ENCODE results near the gene NBAS. TPM values are rescaled to one million over a fixed set of nuclear protein-coding genes. Genes with fewer than 3 reads are reported as not detected.

NBAS gene
- total and polyA plus RNA-seq, 9 of the 15 experiments (the other 6 are each of a cell fraction or from before 2014, with no cell fraction given) = 15.3 to 94.4 (median 69.9) TPM

DNA sequence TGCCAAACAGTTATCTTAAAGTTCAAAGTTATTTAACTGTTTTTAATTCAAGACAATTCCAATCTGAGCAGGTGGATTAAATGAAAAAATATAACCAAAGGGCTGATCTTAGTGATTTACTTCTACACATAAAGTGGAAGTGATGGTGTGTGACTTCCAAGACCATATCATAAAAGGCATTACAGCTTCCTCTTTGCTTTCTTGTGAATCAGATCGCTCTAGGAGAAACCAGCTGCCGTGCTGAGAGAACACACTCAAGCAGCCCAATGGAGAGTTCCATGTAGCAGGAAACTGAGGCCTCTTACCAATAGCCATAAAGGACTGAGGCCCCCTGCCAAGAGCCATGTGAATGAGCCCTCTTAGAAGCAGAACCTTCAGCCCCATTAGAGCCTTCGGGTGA, 197.4 kb downstream of the NBAS start (continued):
- TF ChIP-seq MXD1 (CRISPR knock-in tag; IDR thresholded peaks at IDR 0.05; ENCODE audit: borderline replicate concordance, poor library complexity, severe bottlenecking) = no peak
- TF ChIP-seq HNRNPLL (IDR thresholded peaks at IDR 0.05; ENCODE audit: low read depth, low read length, poor library complexity, severe bottlenecking) = no peak
- no peak for TF ChIP-seq CCAR2 (IDR thresholded peaks at IDR 0.05; ENCODE audit: low read depth, low read length)
- no peak for TF ChIP-seq RREB1 (CRISPR knock-in tag; IDR thresholded peaks at IDR 0.05)
- TF ChIP-seq, protein P1, sequence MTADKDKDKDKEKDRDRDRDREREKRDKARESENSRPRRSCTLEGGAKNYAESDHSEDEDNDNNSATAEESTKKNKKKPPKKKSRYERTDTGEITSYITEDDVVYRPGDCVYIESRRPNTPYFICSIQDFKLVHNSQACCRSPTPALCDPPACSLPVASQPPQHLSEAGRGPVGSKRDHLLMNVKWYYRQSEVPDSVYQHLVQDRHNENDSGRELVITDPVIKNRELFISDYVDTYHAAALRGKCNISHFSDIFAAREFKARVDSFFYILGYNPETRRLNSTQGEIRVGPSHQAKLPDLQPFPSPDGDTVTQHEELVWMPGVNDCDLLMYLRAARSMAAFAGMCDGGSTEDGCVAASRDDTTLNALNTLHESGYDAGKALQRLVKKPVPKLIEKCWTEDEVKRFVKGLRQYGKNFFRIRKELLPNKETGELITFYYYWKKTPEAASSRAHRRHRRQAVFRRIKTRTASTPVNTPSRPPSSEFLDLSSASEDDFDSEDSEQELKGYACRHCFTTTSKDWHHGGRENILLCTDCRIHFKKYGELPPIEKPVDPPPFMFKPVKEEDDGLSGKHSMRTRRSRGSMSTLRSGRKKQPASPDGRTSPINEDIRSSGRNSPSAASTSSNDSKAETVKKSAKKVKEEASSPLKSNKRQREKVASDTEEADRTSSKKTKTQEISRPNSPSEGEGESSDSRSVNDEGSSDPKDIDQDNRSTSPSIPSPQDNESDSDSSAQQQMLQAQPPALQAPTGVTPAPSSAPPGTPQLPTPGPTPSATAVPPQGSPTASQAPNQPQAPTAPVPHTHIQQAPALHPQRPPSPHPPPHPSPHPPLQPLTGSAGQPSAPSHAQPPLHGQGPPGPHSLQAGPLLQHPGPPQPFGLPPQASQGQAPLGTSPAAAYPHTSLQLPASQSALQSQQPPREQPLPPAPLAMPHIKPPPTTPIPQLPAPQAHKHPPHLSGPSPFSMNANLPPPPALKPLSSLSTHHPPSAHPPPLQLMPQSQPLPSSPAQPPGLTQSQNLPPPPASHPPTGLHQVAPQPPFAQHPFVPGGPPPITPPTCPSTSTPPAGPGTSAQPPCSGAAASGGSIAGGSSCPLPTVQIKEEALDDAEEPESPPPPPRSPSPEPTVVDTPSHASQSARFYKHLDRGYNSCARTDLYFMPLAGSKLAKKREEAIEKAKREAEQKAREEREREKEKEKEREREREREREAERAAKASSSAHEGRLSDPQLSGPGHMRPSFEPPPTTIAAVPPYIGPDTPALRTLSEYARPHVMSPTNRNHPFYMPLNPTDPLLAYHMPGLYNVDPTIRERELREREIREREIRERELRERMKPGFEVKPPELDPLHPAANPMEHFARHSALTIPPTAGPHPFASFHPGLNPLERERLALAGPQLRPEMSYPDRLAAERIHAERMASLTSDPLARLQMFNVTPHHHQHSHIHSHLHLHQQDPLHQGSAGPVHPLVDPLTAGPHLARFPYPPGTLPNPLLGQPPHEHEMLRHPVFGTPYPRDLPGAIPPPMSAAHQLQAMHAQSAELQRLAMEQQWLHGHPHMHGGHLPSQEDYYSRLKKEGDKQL (CRISPR knock-in tag; IDR thresholded peaks at IDR 0.05; ENCODE audit: borderline replicate concordance) = no peak
- no peak for TF ChIP-seq HMGXB4 (CRISPR knock-in tag; IDR thresholded peaks at IDR 0.05)
- TF ChIP-seq, protein P2, sequence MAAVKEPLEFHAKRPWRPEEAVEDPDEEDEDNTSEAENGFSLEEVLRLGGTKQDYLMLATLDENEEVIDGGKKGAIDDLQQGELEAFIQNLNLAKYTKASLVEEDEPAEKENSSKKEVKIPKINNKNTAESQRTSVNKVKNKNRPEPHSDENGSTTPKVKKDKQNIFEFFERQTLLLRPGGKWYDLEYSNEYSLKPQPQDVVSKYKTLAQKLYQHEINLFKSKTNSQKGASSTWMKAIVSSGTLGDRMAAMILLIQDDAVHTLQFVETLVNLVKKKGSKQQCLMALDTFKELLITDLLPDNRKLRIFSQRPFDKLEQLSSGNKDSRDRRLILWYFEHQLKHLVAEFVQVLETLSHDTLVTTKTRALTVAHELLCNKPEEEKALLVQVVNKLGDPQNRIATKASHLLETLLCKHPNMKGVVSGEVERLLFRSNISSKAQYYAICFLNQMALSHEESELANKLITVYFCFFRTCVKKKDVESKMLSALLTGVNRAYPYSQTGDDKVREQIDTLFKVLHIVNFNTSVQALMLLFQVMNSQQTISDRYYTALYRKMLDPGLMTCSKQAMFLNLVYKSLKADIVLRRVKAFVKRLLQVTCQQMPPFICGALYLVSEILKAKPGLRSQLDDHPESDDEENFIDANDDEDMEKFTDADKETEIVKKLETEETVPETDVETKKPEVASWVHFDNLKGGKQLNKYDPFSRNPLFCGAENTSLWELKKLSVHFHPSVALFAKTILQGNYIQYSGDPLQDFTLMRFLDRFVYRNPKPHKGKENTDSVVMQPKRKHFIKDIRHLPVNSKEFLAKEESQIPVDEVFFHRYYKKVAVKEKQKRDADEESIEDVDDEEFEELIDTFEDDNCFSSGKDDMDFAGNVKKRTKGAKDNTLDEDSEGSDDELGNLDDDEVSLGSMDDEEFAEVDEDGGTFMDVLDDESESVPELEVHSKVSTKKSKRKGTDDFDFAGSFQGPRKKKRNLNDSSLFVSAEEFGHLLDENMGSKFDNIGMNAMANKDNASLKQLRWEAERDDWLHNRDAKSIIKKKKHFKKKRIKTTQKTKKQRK (IDR thresholded peaks at IDR 0.05; ENCODE audit: borderline replicate concordance, low read depth, low read length) = no peak

Measured in K562 (cell line).